Activated CD4-positive, alpha-beta T cell treated with anti-CD3 and anti-CD28 coated beads, Interleukin-2, Interleukin-4, amounts not matched to agents 100 ng/mL and 50 ng/mL, durations not matched to agents 16 hours and 8 hours (primary cell): Measurements from ENCODE around the gene KCTD2.
A peak's percentile ranks its signal among the peaks of the same experiment; 100 is the strongest.

Experiments used
- DNase-seq: peaks from one replicate; pipeline ENCODE4 v3.0.0-alpha.2; 2020; ENCODE audit warnings: low spot score

The KCTD2 gene

GRCh38 chr17:75099881-75100595 is 53.0 kb downstream of the KCTD2 start:
- DNase-seq, result no peak

GRCh38 chr17:75102385-75102821 is 55.4 kb downstream of the KCTD2 start:
- no peak for DNase-seq

- no peak for DNase-seq
Observed at GRCh38 chr17:75103601-75104554, 56.9 kb downstream of the KCTD2 start.

GRCh38 chr17:75105126-75106080 is 58.4 kb downstream of the KCTD2 start:
- no peak for DNase-seq

- no peak for DNase-seq
Observed at GRCh38 chr17:75108193-75108592, 61.2 kb downstream of the KCTD2 start.

- no peak for DNase-seq
Observed at GRCh38 chr17:75109046-75109406, 62.0 kb downstream of the KCTD2 start.

GRCh38 chr17:75109407-75110233 is 62.6 kb downstream of the KCTD2 start, which contains the start of gene ARMC7:
Gene ARMC7 (plus strand): TSS chr17:75109969. CDS start chr17:75110289, 320 bp downstream.
- DNase-seq, result peak; percentile 93

GRCh38 chr17:75110234-75110937 is 63.4 kb downstream of the KCTD2 start:
- no peak for DNase-seq

GRCh38 chr17:75111777-75112335 is 64.8 kb downstream of the KCTD2 start:
- DNase-seq, result no peak

- DNase-seq, result peak; percentile 96
Observed at GRCh38 chr17:75113798-75114551, 67.0 kb downstream of the KCTD2 start.

- no peak for DNase-seq
Observed at GRCh38 chr17:75114552-75115314, 67.7 kb downstream of the KCTD2 start.
